Panc1 (cell line): ENCODE results near the gene FRMPD1. TPM values are rescaled to one million over a fixed set of nuclear protein-coding genes. Genes with fewer than 3 reads are reported as not detected.

Experiments
- ATAC-seq: fragments of 200-7000 bp; cut with Tn5 transposase; 2 replicates; pipeline ENCODE4 v1.9.1; 2020; ENCODE audit warnings: mild to moderate bottlenecking, moderate library complexity
- BruUV-seq: library from RNA; stranded (reverse); fragments of 400-500 nt; replicated peaks from 2 replicates; lab custom pipeline; 2021; lab: Mats Ljungman, UMichigan
- CTCF ChIA-PET: fragments of 300-600 bp; sonication (Branson Sonifier 250); formaldehyde crosslinking; loops from one replicate; lab custom pipeline; 2022; ENCODE audit warnings: antibody characterized with exemption; lab: Charles Lee
- POLR2A ChIA-PET: fragments of 300-600 bp; sonication (Branson Sonifier 250); formaldehyde crosslinking; loops from one replicate; lab custom pipeline; 2022; ENCODE audit warnings: antibody characterized with exemption; lab: Charles Lee
- DNase-seq: peaks from one replicate; pipeline ENCODE4 v3.0.0-alpha.2; 2010; ENCODE audit warnings: low read depth, low spot score
- H3K27ac ChIP-seq: 2 replicates; pipeline ENCODE4 v1.5.1; 2011; ENCODE audit warnings: mild to moderate bottlenecking, low read length, inconsistent platforms
- H3K27me3 ChIP-seq: fragments of 200-500 bp; sonication (Bioruptor generic); 2 replicates; pipeline ENCODE4 v1.6.0; 2014; ENCODE audit warnings: low read length, inconsistent platforms; ENCODE audit not compliant: control insufficient read depth, insufficient read depth
- H3K36me3 ChIP-seq: fragments of 200-500 bp; sonication (Bioruptor generic); 2 replicates; pipeline ENCODE4 v1.5.1; 2014; ENCODE audit warnings: inconsistent platforms, mild to moderate bottlenecking, low read length, moderate library complexity; ENCODE audit not compliant: control insufficient read depth, insufficient read depth
- H3K4me1 ChIP-seq: 2 replicates; pipeline ENCODE4 v1.5.1; 2011; ENCODE audit warnings: inconsistent platforms, mild to moderate bottlenecking, low read length, moderate library complexity; ENCODE audit not compliant: control insufficient read depth, insufficient read depth
- H3K4me3 ChIP-seq, 2 experiments: 2 replicates each; pipeline ENCODE4 v1.5.1; 2011 to 2012; ENCODE audit warnings: low read depth in 2 of 2, low read length in 2 of 2, mild to moderate bottlenecking in 2 of 2, inconsistent platforms in 1 of 2, moderate library complexity in 1 of 2
- H3K9me3 ChIP-seq: fragments of 200-500 bp; sonication (Bioruptor generic); 2 replicates; pipeline ENCODE4 v1.5.1; 2014; ENCODE audit warnings: low read depth, mild to moderate bottlenecking, inconsistent platforms, low read length, moderate library complexity; ENCODE audit not compliant: control insufficient read depth, insufficient read depth
- POLR2AphosphoS5 ChIP-seq: IDR thresholded peaks from 2 replicates; pipeline ENCODE4 v1.6.1; 2012; ENCODE audit warnings: mild to moderate bottlenecking, low read depth, low read length, moderate library complexity
- SIN3A ChIP-seq: IDR thresholded peaks from 2 replicates; pipeline ENCODE4 v1.6.1; 2012; ENCODE audit warnings: low read depth, mild to moderate bottlenecking, low read length, moderate library complexity, borderline replicate concordance; ENCODE audit not compliant: insufficient read depth
- TCF7L2 ChIP-seq: IDR thresholded peaks from 2 replicates; pipeline ENCODE4 v1.6.1; 2011; ENCODE audit warnings: mild to moderate bottlenecking, low read depth, low read length, inconsistent platforms
- in situ Hi-C: cut with HindIII; loops from 2 replicates; pipeline ENCODE4 v1.10.0; 2016; ENCODE audit warnings: low sequenced_read_pairs, low pct_unique_long_range_greater_than_20kb
- intact Hi-C: fragments of 100-400 bp; cut with micrococcal nuclease; formaldehyde crosslinking; loops from one replicate; pipeline ENCODE4 v1.10.0; 2022; ENCODE audit not compliant: unreplicated experiment
- total RNA-seq: library from RNA; stranded (reverse); gene quantifications from one replicate; pipeline ENCODE4 v1.2.1, GENCODE V29; 2021; ENCODE audit not compliant: unreplicated experiment
- TF ChIP-seq, protein P1 (sequence below), 2 experiments: IDR thresholded peaks; 2 replicates each; pipeline ENCODE4 v1.6.1; 2011 to 2012; ENCODE audit warnings: low read depth in 2 of 2, control low read depth in 1 of 2, low read length in 1 of 2, mild to moderate bottlenecking in 1 of 2, moderate library complexity in 1 of 2; ENCODE audit not compliant: insufficient read depth in 1 of 2
- TF ChIP-seq, protein P2 (sequence below): fragments of 450-650 bp; IDR thresholded peaks from 2 replicates; pipeline ENCODE4 v1.5.1; 2017; ENCODE audit warnings: mild to moderate bottlenecking

The FRMPD1 gene
- total RNA-seq, 1 experiment from 2014 or later, result 0.21 TPM

DNA sequence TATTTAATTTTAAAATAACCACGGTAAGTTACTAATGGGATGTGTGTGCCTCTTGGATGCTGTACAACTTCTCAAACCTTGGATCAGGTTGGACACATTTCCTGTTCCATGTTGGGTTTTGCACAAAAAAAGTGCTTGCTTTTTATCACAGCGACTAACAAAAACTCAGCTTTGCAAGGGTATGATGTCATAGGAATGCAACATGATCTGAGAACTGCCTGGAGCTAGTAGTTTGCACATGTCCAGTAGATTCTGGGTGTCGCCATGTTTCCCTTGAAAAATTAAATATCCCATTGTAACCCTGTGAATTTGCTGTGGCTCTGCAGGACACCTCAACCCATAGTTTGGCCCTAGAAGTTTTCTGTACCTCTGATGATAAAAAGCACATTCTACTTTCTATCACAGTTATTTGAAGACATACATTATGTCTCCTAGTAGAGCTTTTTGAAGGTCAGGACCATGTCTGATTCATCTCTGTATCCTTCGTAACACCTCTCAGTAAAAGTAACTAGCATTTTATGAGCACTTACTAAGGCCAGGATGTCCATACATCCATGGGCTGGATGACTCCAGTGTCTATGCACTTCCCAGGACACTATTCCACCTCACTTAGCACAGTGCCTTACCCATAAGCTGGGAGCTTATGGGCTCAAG lies 11.5 kb upstream of the FRMPD1 start:
- in situ Hi-C loops (no loop called here), intact Hi-C loops (no loop called here)
- peaks cover 41% of the 10 kb centered on the region for H3K27me3 ChIP-seq
- CTCF ChIA-PET, result interaction anchor here (0.6 kb wide), 1 partner anchor 355 kb away, joined by 3 read pairs; no protein-coding TSS in a partner anchor
- H3K36me3 ChIP-seq, result no peaks in the 10 kb centered on the region
- H3K4me1 ChIP-seq, result no peaks in the 10 kb centered on the region
- POLR2A ChIA-PET, result interaction anchor here (0.6 kb wide), 1 partner anchor 17 kb away, joined by 3 read pairs; no protein-coding TSS in a partner anchor
- TF ChIP-seq POLR2AphosphoS5 (no peak), SIN3A (no peak), TCF7L2 (no peak)
- TF ChIP-seq, protein P1, sequence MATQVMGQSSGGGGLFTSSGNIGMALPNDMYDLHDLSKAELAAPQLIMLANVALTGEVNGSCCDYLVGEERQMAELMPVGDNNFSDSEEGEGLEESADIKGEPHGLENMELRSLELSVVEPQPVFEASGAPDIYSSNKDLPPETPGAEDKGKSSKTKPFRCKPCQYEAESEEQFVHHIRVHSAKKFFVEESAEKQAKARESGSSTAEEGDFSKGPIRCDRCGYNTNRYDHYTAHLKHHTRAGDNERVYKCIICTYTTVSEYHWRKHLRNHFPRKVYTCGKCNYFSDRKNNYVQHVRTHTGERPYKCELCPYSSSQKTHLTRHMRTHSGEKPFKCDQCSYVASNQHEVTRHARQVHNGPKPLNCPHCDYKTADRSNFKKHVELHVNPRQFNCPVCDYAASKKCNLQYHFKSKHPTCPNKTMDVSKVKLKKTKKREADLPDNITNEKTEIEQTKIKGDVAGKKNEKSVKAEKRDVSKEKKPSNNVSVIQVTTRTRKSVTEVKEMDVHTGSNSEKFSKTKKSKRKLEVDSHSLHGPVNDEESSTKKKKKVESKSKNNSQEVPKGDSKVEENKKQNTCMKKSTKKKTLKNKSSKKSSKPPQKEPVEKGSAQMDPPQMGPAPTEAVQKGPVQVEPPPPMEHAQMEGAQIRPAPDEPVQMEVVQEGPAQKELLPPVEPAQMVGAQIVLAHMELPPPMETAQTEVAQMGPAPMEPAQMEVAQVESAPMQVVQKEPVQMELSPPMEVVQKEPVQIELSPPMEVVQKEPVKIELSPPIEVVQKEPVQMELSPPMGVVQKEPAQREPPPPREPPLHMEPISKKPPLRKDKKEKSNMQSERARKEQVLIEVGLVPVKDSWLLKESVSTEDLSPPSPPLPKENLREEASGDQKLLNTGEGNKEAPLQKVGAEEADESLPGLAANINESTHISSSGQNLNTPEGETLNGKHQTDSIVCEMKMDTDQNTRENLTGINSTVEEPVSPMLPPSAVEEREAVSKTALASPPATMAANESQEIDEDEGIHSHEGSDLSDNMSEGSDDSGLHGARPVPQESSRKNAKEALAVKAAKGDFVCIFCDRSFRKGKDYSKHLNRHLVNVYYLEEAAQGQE (IDR thresholded peaks at IDR 0.05; ENCODE audit: insufficient read depth in 1 of 2, low read depth in 2 of 2, low read length in 1 of 2), result no peak
- TF ChIP-seq, protein P2, sequence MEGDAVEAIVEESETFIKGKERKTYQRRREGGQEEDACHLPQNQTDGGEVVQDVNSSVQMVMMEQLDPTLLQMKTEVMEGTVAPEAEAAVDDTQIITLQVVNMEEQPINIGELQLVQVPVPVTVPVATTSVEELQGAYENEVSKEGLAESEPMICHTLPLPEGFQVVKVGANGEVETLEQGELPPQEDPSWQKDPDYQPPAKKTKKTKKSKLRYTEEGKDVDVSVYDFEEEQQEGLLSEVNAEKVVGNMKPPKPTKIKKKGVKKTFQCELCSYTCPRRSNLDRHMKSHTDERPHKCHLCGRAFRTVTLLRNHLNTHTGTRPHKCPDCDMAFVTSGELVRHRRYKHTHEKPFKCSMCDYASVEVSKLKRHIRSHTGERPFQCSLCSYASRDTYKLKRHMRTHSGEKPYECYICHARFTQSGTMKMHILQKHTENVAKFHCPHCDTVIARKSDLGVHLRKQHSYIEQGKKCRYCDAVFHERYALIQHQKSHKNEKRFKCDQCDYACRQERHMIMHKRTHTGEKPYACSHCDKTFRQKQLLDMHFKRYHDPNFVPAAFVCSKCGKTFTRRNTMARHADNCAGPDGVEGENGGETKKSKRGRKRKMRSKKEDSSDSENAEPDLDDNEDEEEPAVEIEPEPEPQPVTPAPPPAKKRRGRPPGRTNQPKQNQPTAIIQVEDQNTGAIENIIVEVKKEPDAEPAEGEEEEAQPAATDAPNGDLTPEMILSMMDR, result no peak
- no peak overlapping the region for H3K4me3 ChIP-seq
- H3K9me3 ChIP-seq, result no peaks in the 10 kb centered on the region
- H3K27ac ChIP-seq, result no peak overlapping the region
- DNase-seq (no peak), ATAC-seq (no peak)
- BruUV-seq, result no TSS peak

DNA sequence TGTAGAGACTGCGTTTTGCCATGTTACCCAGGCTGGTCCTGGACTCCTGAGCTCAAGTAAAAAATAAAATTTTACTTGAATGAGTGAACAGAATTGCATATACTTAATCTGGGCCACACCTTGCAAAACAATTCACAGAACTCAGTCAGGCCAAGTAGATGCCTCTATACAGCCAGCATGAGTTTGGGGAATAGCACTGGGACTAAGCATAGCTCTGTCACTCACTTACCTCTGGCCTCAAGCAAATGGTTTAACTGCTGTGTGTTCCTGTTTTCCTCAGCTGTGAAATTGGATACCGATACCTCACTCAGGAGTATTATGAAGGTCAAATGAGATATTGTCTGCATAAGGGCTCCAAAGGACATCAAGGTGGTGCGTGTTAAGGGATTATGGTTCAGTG lies 10.9 kb upstream of the FRMPD1 start:
- ChIA-PET CTCF (interaction anchor here (0.6 kb wide), 1 partner anchor 356 kb away, joined by 3 read pairs; no protein-coding TSS in a partner anchor), POLR2A (no interaction called here)
- TF ChIP-seq, protein P2, result no peak
- no peak for TF ChIP-seq SIN3A
- TF ChIP-seq, protein P1 (IDR thresholded peaks at IDR 0.05; ENCODE audit: insufficient read depth in 1 of 2, low read depth in 2 of 2, low read length in 1 of 2), result no peak
- TF ChIP-seq POLR2AphosphoS5, result no peak
- TF ChIP-seq TCF7L2, result no peak
- no peaks in the 10 kb centered on the region for H3K4me1 ChIP-seq
- peaks cover 42% of the 10 kb centered on the region for H3K27me3 ChIP-seq
- H3K36me3 ChIP-seq, result no peaks in the 10 kb centered on the region
- no peaks in the 10 kb centered on the region for H3K9me3 ChIP-seq
- DNase-seq (no peak), ATAC-seq (no peak)
- H3K4me3 ChIP-seq, result no peak overlapping the region
- H3K27ac ChIP-seq, result no peak overlapping the region
- intact Hi-C loops (no loop called here), in situ Hi-C loops (no loop called here)
- BruUV-seq, result no TSS peak
